ENCODE results near the gene RRP15. TPM values are rescaled to one million over a fixed set of nuclear protein-coding genes. Genes with fewer than 3 reads are reported as not detected.
A peak's percentile ranks its signal among the peaks of the same experiment; 100 is the strongest.

The RRP15 gene
- total and polyA plus RNA-seq, 2 experiments from 2014 or later: 19.8 to 86.5 TPM

GRCh38 chr1:218361298-218362065 lies 76.4 kb downstream of the RRP15 start:
- no peak overlapping the region for H3K27ac Mint-ChIP-seq
- no peak overlapping the region for H3K4me2 ChIP-seq
- DNase-seq (ENCODE audit: low spot score): peak; percentile 47

GRCh38 chr1:218362418-218363076 lies 77.5 kb downstream of the RRP15 start:
- no peak for DNase-seq (ENCODE audit: low spot score)
- Mint-ChIP-seq H3K9me3 (no peaks in the 10 kb centered on the region), H3K36me3 (ENCODE audit: low read depth) (no peaks in the 10 kb centered on the region)
- TF ChIP-seq POLR2AphosphoS5 (IDR thresholded peaks at IDR 0.05; ENCODE audit: low read depth) (no peak), EZH2 (IDR thresholded peaks at IDR 0.05; ENCODE audit: low read depth, unreplicated experiment) (no peak), ETS1 (IDR thresholded peaks at IDR 0.05) (no peak), EZH2phosphoT487 (IDR thresholded peaks at IDR 0.05; ENCODE audit: unreplicated experiment) (no peak), STAT1 (IDR thresholded peaks at IDR 0.05; ENCODE audit: unreplicated experiment) (no peak), JUNB (IDR thresholded peaks at IDR 0.05; ENCODE audit: unreplicated experiment) (no peak), REST (IDR thresholded peaks at IDR 0.05; ENCODE audit: unreplicated experiment) (no peak), NANOG (IDR thresholded peaks at IDR 0.05; ENCODE audit: borderline replicate concordance) (no peak), ZNF114 (CRISPR knock-in tag; IDR thresholded peaks at IDR 0.05) (no peak), ZNF331 (CRISPR knock-in tag; IDR thresholded peaks at IDR 0.05; ENCODE audit: low read depth) (no peak), CREB1 (CRISPR knock-in tag; IDR thresholded peaks at IDR 0.05; ENCODE audit: low read depth) (no peak)
- TF ChIP-seq, protein P1, sequence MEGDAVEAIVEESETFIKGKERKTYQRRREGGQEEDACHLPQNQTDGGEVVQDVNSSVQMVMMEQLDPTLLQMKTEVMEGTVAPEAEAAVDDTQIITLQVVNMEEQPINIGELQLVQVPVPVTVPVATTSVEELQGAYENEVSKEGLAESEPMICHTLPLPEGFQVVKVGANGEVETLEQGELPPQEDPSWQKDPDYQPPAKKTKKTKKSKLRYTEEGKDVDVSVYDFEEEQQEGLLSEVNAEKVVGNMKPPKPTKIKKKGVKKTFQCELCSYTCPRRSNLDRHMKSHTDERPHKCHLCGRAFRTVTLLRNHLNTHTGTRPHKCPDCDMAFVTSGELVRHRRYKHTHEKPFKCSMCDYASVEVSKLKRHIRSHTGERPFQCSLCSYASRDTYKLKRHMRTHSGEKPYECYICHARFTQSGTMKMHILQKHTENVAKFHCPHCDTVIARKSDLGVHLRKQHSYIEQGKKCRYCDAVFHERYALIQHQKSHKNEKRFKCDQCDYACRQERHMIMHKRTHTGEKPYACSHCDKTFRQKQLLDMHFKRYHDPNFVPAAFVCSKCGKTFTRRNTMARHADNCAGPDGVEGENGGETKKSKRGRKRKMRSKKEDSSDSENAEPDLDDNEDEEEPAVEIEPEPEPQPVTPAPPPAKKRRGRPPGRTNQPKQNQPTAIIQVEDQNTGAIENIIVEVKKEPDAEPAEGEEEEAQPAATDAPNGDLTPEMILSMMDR (conservative IDR thresholded peaks at IDR 0.05; ENCODE audit: low read depth in 2 of 2): no peak

More at GRCh38 chr1:218361298-218362065, 76.4 kb downstream of the RRP15 start:
- Histone ChIP-seq H3K4me3 (no peak overlapping the region), H3K27ac (ENCODE audit: low read depth) (no peak overlapping the region), H3K27me3 (ENCODE audit: insufficient read depth) (no peaks in the 10 kb centered on the region), H3K36me3 (ENCODE audit: insufficient read depth) (no peaks in the 10 kb centered on the region), H4K20me1 (replicated peaks; ENCODE audit: insufficient read depth) (no peaks in the 10 kb centered on the region), H3F3A (replicated peaks; ENCODE audit: low read depth) (no peaks in the 10 kb centered on the region), H3K79me2 (replicated peaks; ENCODE audit: insufficient read depth) (no peaks in the 10 kb centered on the region), H3K4me1 (ENCODE audit: insufficient read depth) (no peaks in the 10 kb centered on the region; the same call in 1 of the 2 replicates), H2AFZ (no peak overlapping the region), H3K9me2 (ENCODE audit: insufficient read depth) (no peaks in the 10 kb centered on the region)
- no peaks in the 10 kb centered on the region for H3K27me3 Mint-ChIP-seq (ENCODE audit: insufficient read depth, low read depth, poor library complexity)
- H3K4me1 Mint-ChIP-seq: peaks cover 6% of the 10 kb centered on the region; the same call in 1 of the 3 replicates
- TF ChIP-seq, protein P1 (conservative IDR thresholded peaks at IDR 0.05; ENCODE audit: low read depth in 2 of 2): peak; percentile 73 to 80
- no peak for TF ChIP-seq ZNF114 (CRISPR knock-in tag; IDR thresholded peaks at IDR 0.05)
- H3K4me3 Mint-ChIP-seq: no peak overlapping the region
- H3K36me3 Mint-ChIP-seq (ENCODE audit: low read depth): no peaks in the 10 kb centered on the region
- no peaks in the 10 kb centered on the region for H3K9me3 Mint-ChIP-seq
- ATAC-seq: peak; percentile 73

More at GRCh38 chr1:218362418-218363076, 77.5 kb downstream of the RRP15 start:
- H3K79me2 ChIP-seq (replicated peaks; ENCODE audit: insufficient read depth): no peaks in the 10 kb centered on the region
- H3K4me1 Mint-ChIP-seq: peaks cover 6% of the 10 kb centered on the region; the same call in 1 of the 3 replicates
- no peaks in the 10 kb centered on the region for H3K27me3 Mint-ChIP-seq (ENCODE audit: insufficient read depth, low read depth, poor library complexity)
- no peaks in the 10 kb centered on the region for H4K20me1 ChIP-seq (replicated peaks; ENCODE audit: insufficient read depth)
- H3K9me2 ChIP-seq (ENCODE audit: insufficient read depth): no peaks in the 10 kb centered on the region
- H3K36me3 ChIP-seq (ENCODE audit: insufficient read depth): no peaks in the 10 kb centered on the region
- H3K27ac ChIP-seq (ENCODE audit: low read depth): no peak overlapping the region
- H3K27me3 ChIP-seq (ENCODE audit: insufficient read depth): no peaks in the 10 kb centered on the region
- no peaks in the 10 kb centered on the region for H3F3A ChIP-seq (replicated peaks; ENCODE audit: low read depth)
- H3K27ac Mint-ChIP-seq: no peak overlapping the region
- H3K4me3 Mint-ChIP-seq: no peak overlapping the region
- no peak overlapping the region for H3K4me2 ChIP-seq
- no peak overlapping the region for H2AFZ ChIP-seq
- no peaks in the 10 kb centered on the region; the same call in 1 of the 2 replicates for H3K4me1 ChIP-seq (ENCODE audit: insufficient read depth)
- ATAC-seq: no peak
- no peak overlapping the region for H3K4me3 ChIP-seq
